HG03066 (cell line): Measurements from ENCODE around the gene SLC22A8.
"Not testable (repeated sequence)": the region's sequence is repeated elsewhere in the genome, so short reads cannot be mapped to it uniquely, and the experiment has no call there.

Experiments used
- ATAC-seq: cut with Tn5 transposase; IDR thresholded peaks from one replicate; pipeline ENCODE4 v1.9.1; 2021; ENCODE audit warnings: low read depth; ENCODE audit not compliant: unreplicated experiment

SLC22A8 gene

GRCh38 chr11:63015521-63016215 lies at the start of gene SLC22A8:
Gene SLC22A8 (minus strand): TSS chr11:63015841. CDS start chr11:63014958, 883 bp downstream.
- ATAC-seq, result no peak

- ATAC-seq, result not testable (repeated sequence)
Measured at GRCh38 chr11:63046203-63046602, 30.6 kb upstream of the SLC22A8 start.

GRCh38 chr11:63042596-63042995 lies 27.0 kb upstream of the SLC22A8 start:
- no peak for ATAC-seq

- no peak for ATAC-seq
Measured at GRCh38 chr11:63032457-63032856, 16.8 kb upstream of the SLC22A8 start.

- no peak for ATAC-seq
Measured at GRCh38 chr11:63023841-63024648, 8.4 kb upstream of the SLC22A8 start.

- no peak for ATAC-seq
Measured at GRCh38 chr11:63023222-63023814, 7.7 kb upstream of the SLC22A8 start.

GRCh38 chr11:63022441-63022840 lies 6.8 kb upstream of the SLC22A8 start:
- ATAC-seq, result no peak

GRCh38 chr11:63020671-63021291 lies 5.1 kb upstream of the SLC22A8 start:
- no peak for ATAC-seq

GRCh38 chr11:63019506-63019905 lies 3.9 kb upstream of the SLC22A8 start:
- no peak for ATAC-seq

- no peak for ATAC-seq
Measured at GRCh38 chr11:63017306-63017974, 1.8 kb upstream of the SLC22A8 start.

- ATAC-seq, result no peak
Measured at GRCh38 chr11:63014408-63015055, 1.1 kb downstream of the SLC22A8 start.

- no peak for ATAC-seq
Measured at GRCh38 chr11:63012839-63013238, 2.8 kb downstream of the SLC22A8 start.

GRCh38 chr11:63012430-63012829 lies 3.2 kb downstream of the SLC22A8 start:
- no peak for ATAC-seq

- no peak for ATAC-seq
Measured at GRCh38 chr11:63010934-63011439, 4.7 kb downstream of the SLC22A8 start.

GRCh38 chr11:63007920-63008319 lies 7.7 kb downstream of the SLC22A8 start:
- ATAC-seq, result no peak

- ATAC-seq, result no peak
Measured at GRCh38 chr11:63001456-63001855, 14.2 kb downstream of the SLC22A8 start.

GRCh38 chr11:62999649-63000048 lies 16.0 kb downstream of the SLC22A8 start:
- no peak for ATAC-seq

GRCh38 chr11:62999156-62999555 lies 16.5 kb downstream of the SLC22A8 start:
- no peak for ATAC-seq

- ATAC-seq, result no peak
Measured at GRCh38 chr11:62996271-62996670, 19.4 kb downstream of the SLC22A8 start.

GRCh38 chr11:62994775-62995174 lies 20.9 kb downstream of the SLC22A8 start:
- ATAC-seq, result no peak
